ENCODE data around the gene CDC73. TPM values are rescaled to one million over a fixed set of nuclear protein-coding genes. Genes with fewer than 3 reads are reported as not detected.

Gene CDC73
- total and polyA plus RNA-seq, 4 donors: 5.8 to 20.6 (median 12.6) TPM

DNA sequence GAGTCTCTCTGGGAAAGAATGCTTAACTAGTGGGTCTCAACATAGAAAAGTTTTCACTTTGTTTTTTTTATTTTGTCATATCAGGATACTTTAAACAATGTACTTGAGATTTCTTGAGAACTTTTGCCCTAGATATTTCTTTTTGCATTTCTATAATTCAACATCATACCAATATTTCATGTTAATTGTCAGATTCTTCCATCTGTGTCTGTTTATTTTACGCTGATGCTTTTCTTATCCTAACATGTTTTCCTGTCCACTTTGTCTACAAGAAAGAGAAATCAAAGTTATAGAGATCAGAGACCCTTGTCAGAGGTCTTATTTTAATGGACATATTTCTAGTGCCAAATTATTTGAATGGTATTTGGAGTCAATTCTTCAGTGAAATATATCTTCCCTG lies 160.1 kb downstream of the CDC73 start:
- 90% methylated on average over 1 of the region's 1 CpG for WGBS
- no peaks in the 10 kb centered on the region for H3K4me1 ChIP-seq (ENCODE audit: control insufficient read depth in 4 of 4, insufficient read depth in 4 of 4, low read length in 3 of 4)
- H3K4me3 ChIP-seq (ENCODE audit: low read depth in 1 of 3, low read length in 3 of 3): no peak overlapping the region
- H3K27ac ChIP-seq (ENCODE audit: low read depth in 1 of 2, low read length in 2 of 2): no peak overlapping the region
- no peaks in the 10 kb centered on the region for H3K9me3 ChIP-seq (ENCODE audit: control insufficient read depth in 4 of 4, low read length in 3 of 4)
- no peaks in the 10 kb centered on the region for H3K36me3 ChIP-seq (ENCODE audit: control insufficient read depth in 4 of 4, insufficient read depth in 3 of 4, low read depth in 1 of 4, low read length in 3 of 4)
- no peaks in the 10 kb centered on the region for H3K27me3 ChIP-seq (ENCODE audit: control insufficient read depth in 4 of 4, insufficient read depth in 4 of 4, low read length in 3 of 4)
- no peak for DNase-seq (ENCODE audit: low spot score)
- TF ChIP-seq, protein P1, sequence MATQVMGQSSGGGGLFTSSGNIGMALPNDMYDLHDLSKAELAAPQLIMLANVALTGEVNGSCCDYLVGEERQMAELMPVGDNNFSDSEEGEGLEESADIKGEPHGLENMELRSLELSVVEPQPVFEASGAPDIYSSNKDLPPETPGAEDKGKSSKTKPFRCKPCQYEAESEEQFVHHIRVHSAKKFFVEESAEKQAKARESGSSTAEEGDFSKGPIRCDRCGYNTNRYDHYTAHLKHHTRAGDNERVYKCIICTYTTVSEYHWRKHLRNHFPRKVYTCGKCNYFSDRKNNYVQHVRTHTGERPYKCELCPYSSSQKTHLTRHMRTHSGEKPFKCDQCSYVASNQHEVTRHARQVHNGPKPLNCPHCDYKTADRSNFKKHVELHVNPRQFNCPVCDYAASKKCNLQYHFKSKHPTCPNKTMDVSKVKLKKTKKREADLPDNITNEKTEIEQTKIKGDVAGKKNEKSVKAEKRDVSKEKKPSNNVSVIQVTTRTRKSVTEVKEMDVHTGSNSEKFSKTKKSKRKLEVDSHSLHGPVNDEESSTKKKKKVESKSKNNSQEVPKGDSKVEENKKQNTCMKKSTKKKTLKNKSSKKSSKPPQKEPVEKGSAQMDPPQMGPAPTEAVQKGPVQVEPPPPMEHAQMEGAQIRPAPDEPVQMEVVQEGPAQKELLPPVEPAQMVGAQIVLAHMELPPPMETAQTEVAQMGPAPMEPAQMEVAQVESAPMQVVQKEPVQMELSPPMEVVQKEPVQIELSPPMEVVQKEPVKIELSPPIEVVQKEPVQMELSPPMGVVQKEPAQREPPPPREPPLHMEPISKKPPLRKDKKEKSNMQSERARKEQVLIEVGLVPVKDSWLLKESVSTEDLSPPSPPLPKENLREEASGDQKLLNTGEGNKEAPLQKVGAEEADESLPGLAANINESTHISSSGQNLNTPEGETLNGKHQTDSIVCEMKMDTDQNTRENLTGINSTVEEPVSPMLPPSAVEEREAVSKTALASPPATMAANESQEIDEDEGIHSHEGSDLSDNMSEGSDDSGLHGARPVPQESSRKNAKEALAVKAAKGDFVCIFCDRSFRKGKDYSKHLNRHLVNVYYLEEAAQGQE (IDR thresholded peaks at IDR 0.05): no peak
- TF ChIP-seq NR2F2 (IDR thresholded peaks at IDR 0.05): no peak
- no peak for TF ChIP-seq SP1 (IDR thresholded peaks at IDR 0.05)
- TF ChIP-seq RXRA (IDR thresholded peaks at IDR 0.05): no peak
- no peak for TF ChIP-seq JUND (IDR thresholded peaks at IDR 0.05)
- TF ChIP-seq FOXA1 (IDR thresholded peaks at IDR 0.05): no peak
- TF ChIP-seq, protein P2, sequence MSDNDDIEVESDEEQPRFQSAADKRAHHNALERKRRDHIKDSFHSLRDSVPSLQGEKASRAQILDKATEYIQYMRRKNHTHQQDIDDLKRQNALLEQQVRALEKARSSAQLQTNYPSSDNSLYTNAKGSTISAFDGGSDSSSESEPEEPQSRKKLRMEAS (IDR thresholded peaks at IDR 0.05): no peak
- H3K9ac ChIP-seq (ENCODE audit: low read depth in 1 of 2, low read length in 2 of 2): no peak overlapping the region

DNA sequence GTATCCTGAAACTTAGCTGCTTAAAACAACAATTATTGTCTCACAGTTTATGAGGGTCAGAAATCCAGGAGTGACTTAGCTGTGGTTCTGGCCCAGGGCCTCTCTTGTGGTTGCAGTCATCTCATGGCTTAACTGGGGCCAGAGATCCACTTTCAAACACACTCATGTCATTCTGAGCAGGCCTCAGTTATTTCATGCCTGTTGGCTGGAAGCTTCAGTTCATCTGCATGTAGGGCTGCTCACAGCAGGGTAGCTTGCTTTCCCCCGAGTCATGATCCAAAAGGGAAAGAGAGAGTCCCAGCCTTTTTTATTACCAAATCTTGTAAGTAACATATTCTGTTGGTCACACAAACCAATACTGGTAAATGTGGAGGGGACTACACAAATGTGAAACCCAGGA lies 161.2 kb downstream of the CDC73 start:
- no peaks in the 10 kb centered on the region for H3K27me3 ChIP-seq (ENCODE audit: control insufficient read depth in 4 of 4, insufficient read depth in 4 of 4, low read length in 3 of 4)
- H3K9me3 ChIP-seq (ENCODE audit: control insufficient read depth in 4 of 4, low read length in 3 of 4): no peaks in the 10 kb centered on the region
- H3K9ac ChIP-seq (ENCODE audit: low read depth in 1 of 2, low read length in 2 of 2): no peak overlapping the region
- DNase-seq (ENCODE audit: low spot score): no peak
- TF ChIP-seq, protein P3, sequence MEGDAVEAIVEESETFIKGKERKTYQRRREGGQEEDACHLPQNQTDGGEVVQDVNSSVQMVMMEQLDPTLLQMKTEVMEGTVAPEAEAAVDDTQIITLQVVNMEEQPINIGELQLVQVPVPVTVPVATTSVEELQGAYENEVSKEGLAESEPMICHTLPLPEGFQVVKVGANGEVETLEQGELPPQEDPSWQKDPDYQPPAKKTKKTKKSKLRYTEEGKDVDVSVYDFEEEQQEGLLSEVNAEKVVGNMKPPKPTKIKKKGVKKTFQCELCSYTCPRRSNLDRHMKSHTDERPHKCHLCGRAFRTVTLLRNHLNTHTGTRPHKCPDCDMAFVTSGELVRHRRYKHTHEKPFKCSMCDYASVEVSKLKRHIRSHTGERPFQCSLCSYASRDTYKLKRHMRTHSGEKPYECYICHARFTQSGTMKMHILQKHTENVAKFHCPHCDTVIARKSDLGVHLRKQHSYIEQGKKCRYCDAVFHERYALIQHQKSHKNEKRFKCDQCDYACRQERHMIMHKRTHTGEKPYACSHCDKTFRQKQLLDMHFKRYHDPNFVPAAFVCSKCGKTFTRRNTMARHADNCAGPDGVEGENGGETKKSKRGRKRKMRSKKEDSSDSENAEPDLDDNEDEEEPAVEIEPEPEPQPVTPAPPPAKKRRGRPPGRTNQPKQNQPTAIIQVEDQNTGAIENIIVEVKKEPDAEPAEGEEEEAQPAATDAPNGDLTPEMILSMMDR (IDR thresholded peaks at IDR 0.05; ENCODE audit: low read depth, low read length, missing input control): no peak
- TF ChIP-seq HNF4G (IDR thresholded peaks at IDR 0.05) (no peak), TAF1 (conservative IDR thresholded peaks at IDR 0.05) (no peak), JUND (IDR thresholded peaks at IDR 0.05) (no peak)
- TF ChIP-seq, protein P4, sequence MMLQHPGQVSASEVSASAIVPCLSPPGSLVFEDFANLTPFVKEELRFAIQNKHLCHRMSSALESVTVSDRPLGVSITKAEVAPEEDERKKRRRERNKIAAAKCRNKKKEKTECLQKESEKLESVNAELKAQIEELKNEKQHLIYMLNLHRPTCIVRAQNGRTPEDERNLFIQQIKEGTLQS (IDR thresholded peaks at IDR 0.05): no peak
- 89% methylated on average over 1 of the region's 1 CpG for WGBS
- H3K27ac ChIP-seq (ENCODE audit: low read depth in 1 of 2, low read length in 2 of 2): no peak overlapping the region
- H3K4me3 ChIP-seq (ENCODE audit: low read depth in 1 of 3, low read length in 3 of 3): no peak overlapping the region
- no peaks in the 10 kb centered on the region for H3K4me1 ChIP-seq (ENCODE audit: control insufficient read depth in 4 of 4, insufficient read depth in 4 of 4, low read length in 3 of 4)
- no peaks in the 10 kb centered on the region for H3K36me3 ChIP-seq (ENCODE audit: control insufficient read depth in 4 of 4, insufficient read depth in 3 of 4, low read depth in 1 of 4, low read length in 3 of 4)

DNA sequence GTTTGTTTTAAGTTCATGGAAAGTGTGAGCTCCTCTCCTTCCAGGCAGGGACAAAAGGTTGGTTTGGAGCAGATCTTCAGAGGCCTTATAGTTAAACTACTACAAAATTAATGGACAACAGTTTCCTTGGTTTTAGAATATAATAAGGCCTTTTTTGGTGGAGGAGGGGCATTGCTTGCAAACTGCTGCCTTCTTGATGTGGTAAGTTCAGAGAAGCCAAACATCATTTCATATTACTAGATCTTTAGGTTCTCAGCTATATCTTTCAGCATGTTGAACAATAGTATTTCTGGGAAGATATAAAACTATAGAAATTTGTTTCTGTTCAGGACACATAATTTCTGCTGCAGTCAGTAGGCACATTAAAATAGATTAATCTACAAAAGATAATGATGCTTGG lies 162.4 kb downstream of the CDC73 start:
- H3K27ac ChIP-seq (ENCODE audit: low read depth in 1 of 2, low read length in 2 of 2): no peak overlapping the region
- TF ChIP-seq JUND (IDR thresholded peaks at IDR 0.05): no peak
- DNase-seq (ENCODE audit: low spot score): no peak
- H3K4me1 ChIP-seq (ENCODE audit: control insufficient read depth in 4 of 4, insufficient read depth in 4 of 4, low read length in 3 of 4): no peaks in the 10 kb centered on the region
- H3K4me3 ChIP-seq (ENCODE audit: low read depth in 1 of 3, low read length in 3 of 3): no peak overlapping the region
- no peaks in the 10 kb centered on the region for H3K9me3 ChIP-seq (ENCODE audit: control insufficient read depth in 4 of 4, low read length in 3 of 4)
- no peaks in the 10 kb centered on the region for H3K27me3 ChIP-seq (ENCODE audit: control insufficient read depth in 4 of 4, insufficient read depth in 4 of 4, low read length in 3 of 4)
- H3K36me3 ChIP-seq (ENCODE audit: control insufficient read depth in 4 of 4, insufficient read depth in 3 of 4, low read depth in 1 of 4, low read length in 3 of 4): no peaks in the 10 kb centered on the region
- no peak overlapping the region for H3K9ac ChIP-seq (ENCODE audit: low read depth in 1 of 2, low read length in 2 of 2)
